Lung microvascular endothelial cell (primary cell): ENCODE results near the gene RASGRF2. TPM values are rescaled to one million over a fixed set of nuclear protein-coding genes. Genes with fewer than 3 reads are reported as not detected.
"Not testable (repeated sequence)": the region's sequence is repeated elsewhere in the genome, so short reads cannot be mapped to it uniquely, and the experiment has no call there.

Experiments used
- DNase-seq, 2 donors: peaks; one replicate each; pipeline versions ENCODE4 v3.0.0 to v3.0.0-alpha.2; 2010; ENCODE audit warnings: low read depth in 2 of 2
- total RNA-seq: library from RNA; depleted of rRNA; stranded (reverse); fragments of >200 nt; gene quantifications from 2 replicates; pipeline ENCODE4 v1.2.1, GENCODE V29; 2014

Gene RASGRF2
- total RNA-seq, 1 donor from 2014 or later: 20.6 TPM

- no peak for DNase-seq
These were observed 18.7 kb downstream of the RASGRF2 start for GRCh38 chr5:80978772-80979317.

GRCh38 chr5:80982093-80982492 lies 21.9 kb downstream of the RASGRF2 start:
- DNase-seq: no peak

- peak; percentile 62 to 91 for DNase-seq
These were observed 25.6 kb downstream of the RASGRF2 start for GRCh38 chr5:80985600-80986228.

DNA sequence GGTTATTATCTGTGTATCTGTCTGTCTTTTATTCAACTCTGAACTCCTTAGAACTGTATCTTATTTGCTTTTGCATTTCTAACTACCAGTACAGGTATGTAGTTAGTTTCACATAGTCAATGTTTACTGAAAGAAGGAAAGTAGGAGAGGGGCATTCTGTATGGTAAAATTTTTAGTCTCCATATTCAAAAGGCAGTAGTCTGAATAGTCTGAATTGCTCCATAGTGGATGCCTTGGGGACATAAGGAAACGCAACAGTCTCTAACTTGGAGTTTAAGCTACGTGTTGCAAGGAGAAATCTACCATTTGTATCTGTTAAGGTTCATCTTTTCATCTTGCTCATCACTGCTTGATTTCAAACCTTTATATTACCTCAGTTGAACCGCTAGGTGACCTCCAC lies 26.2 kb downstream of the RASGRF2 start:
- DNase-seq: no peak

DNA sequence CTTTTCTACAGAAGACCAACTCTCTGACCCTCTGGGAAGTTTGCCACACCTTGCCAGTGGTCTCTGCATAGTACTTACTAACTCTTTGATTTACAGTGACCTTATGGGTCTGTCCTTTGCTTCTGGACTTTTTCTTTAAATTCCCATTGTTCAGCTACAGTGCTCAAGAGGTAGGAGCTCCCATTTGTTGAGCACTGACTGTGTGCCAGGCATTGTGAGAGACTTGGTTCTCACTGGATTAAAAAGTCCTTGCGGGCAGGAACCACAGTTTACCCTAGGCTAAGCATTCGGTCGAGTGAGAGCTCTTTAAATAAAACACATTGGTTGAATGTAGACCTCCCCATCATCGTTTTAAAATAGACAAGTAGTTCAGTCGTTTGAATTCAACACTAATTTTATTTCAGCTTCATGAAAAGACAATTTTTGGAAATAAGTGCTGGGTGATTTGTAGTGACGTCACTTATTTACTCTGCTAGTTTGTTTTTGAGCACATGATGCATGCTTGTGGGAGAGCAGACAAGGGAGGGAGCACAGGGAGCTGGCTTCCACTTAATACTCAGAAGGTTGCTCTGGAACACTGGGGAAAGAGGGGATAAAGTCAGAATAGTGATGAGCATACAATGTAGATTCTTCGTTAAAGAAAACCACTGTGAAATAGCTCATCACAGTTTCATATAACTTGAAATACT lies 27.1 kb downstream of the RASGRF2 start:
- no peak for DNase-seq

- no peak for DNase-seq
These were observed 28.3 kb downstream of the RASGRF2 start for GRCh38 chr5:80988419-80988935.

DNA sequence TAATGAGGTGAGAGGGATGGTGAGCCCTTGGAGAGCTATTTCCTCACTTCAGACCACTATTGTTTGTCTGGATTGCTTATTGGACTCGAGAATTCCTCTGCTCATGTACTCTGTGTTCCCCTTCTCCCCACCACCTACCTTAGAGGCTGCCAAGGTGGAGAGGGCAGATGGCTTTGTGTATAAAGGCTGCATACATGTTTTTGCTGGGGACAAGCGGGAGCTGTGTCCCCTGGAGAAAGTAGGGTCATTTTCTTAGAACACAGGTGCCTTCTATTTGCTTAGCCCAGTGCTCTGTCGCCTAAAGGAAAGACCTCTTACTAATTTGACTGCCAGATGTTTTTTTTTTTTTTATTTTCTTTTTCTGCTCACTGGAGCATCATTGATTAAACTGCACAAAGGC lies 29.7 kb downstream of the RASGRF2 start:
- no peak for DNase-seq

DNA sequence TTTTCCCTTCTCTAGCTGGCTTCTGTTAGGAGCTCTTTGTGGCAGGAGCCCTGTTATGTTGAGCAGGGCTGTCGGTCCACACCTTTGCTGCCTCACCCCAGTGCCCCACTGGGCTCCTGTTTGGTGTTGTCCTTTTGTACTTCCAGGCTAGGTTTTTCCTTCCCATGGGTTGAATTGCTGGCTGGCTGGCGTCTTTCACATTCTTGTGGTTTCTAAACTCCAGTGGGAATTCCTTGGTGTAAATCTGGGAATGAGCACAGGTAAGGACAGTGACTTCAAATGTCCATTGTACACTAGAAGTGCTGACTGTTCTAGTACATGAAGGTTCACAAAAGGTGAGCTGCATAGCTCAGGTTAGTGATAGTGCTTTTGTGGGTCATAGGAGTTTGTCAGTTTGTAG lies 30.4 kb downstream of the RASGRF2 start:
- no peak for DNase-seq

- no peak for DNase-seq
These were observed 30.8 kb downstream of the RASGRF2 start for GRCh38 chr5:80990971-80991370.

GRCh38 chr5:80995908-80996307 lies 35.7 kb downstream of the RASGRF2 start:
- DNase-seq: no peak

GRCh38 chr5:80998590-80998979 lies 38.4 kb downstream of the RASGRF2 start:
- no peak for DNase-seq

DNA sequence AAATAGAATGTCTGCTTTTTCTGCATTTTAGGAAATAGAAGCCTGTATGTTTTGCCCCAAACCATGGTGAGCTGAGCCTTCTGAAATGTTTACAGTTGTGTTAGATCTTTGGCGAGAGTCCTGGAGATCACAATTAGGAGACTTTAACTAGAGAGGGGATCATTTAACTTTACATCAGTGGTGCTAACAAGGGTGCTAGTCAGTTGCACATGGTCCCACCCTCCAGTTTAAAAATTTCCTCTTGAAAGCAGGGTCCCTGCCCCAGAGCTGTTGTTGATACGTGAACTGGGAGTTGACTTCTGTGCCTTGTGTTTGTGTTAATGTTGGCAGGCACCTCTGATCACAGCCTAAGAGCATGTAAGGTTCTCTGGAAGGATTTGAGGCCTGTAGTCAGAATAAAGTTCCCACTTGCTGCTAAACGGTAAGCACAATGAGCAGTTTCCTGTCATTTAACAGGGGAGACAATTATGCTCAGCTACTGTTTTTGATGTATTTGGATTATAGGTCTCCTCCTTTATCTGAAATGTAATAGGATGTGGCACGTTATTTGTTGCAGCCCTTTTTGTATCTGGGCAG lies 43.7 kb downstream of the RASGRF2 start:
- DNase-seq: peak in 1 of 2 donors; percentile 40

- no peak for DNase-seq
These were observed 45.5 kb downstream of the RASGRF2 start for GRCh38 chr5:81005708-81006107.

- no peak for DNase-seq
These were observed 46.1 kb downstream of the RASGRF2 start for GRCh38 chr5:81006231-81006630.

GRCh38 chr5:81006947-81007636 lies 46.9 kb downstream of the RASGRF2 start:
- DNase-seq: peak in 1 of 2 donors; percentile 34

DNA sequence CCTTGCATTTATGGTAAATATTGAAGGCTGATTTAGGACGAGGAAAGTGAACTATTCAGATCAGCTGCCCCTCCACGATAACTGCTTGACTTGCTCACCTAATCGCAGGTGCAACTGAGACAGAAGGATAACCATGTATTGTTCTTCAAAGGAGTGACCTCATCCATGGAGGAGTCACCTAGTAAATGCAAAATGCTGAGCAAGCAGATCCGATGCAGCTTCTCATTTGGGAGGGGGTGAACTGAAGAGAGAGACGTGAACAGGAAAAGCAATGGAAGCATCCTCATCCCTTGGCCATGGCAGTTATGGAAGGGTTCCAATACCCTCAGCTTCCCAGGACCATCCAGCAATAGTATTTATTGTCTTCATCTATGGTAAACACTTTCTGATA lies 47.5 kb downstream of the RASGRF2 start:
- no peak for DNase-seq

- DNase-seq: no peak
These were observed 50.4 kb downstream of the RASGRF2 start for GRCh38 chr5:81010336-81011169.

DNA sequence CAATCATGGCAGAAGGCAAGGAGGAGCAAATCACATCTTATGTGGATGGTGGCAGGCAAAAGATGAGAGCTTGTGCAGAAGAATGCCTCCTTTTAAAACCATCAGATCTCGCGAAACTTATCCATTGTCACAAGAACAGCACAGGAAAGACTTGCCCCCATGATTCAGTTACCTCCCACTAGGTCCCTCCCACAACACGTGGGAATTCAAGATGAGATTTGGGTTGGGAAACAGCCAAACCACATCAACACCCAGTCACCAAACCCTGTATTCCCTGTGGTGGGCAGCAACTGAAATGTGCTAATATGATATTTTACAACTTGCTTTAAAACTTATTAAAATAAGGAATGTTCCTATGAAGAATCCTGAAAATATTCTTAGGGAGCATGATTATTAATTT lies 54.2 kb downstream of the RASGRF2 start:
- no peak for DNase-seq

GRCh38 chr5:81016116-81016515 lies 56.0 kb downstream of the RASGRF2 start:
- no peak for DNase-seq

- DNase-seq: no peak
These were observed 57.2 kb downstream of the RASGRF2 start for GRCh38 chr5:81017320-81017719.

- DNase-seq: not testable (repeated sequence)
These were observed 58.4 kb downstream of the RASGRF2 start for GRCh38 chr5:81018608-81019007.
